Uterus (tissue), 2 donors: Measurements from ENCODE around the gene GPR31.

ENCODE experiments used
- CTCF ChIP-seq, 4 experiments: fragments of 200-600 bp in 2 of 4; fragments of 450-650 bp in 2 of 4; sonication (generic) in 2 of 4; IDR thresholded peaks; one replicate each; pipeline ENCODE4 v1.5.1; 2016 to 2019; ENCODE audit warnings: antibody characterized with exemption in 4 of 4, mild to moderate bottlenecking in 2 of 4, moderate library complexity in 1 of 4
- POLR2A ChIP-seq, 2 donors: fragments of 450-650 bp; IDR thresholded peaks; one replicate each; pipeline ENCODE4 v1.6.1; 2016; ENCODE audit warnings: antibody characterized with exemption in 2 of 2, mild to moderate bottlenecking in 1 of 2, moderate library complexity in 1 of 2

DNA sequence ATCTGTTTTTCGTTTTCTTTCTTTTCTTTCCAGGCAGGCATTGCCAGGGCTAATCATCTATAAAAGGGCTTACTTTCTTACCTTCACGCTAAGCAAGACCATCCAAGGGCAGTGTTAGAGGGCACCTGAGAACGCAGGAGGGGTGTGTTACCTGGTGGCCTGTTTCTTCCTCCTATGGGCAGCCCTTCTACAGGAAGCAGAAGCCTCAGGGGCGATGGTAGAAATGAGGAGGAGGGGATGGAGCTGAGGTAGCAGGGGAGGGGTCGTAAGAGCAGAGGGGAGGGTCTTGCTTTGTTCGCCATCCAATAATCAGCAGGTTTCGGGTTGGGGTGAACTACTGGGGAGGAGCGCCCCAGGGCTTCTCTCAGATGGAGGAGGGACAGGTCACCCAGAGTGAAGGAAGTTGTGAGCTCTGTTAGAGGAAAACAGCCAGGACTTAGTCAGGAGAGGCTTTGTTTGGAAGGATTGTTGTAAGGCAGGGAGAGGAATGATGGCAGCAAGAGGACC, 36.4 kb downstream of the GPR31 start:
- TF ChIP-seq CTCF (IDR thresholded peaks at IDR 0.05) (no peak), POLR2A (IDR thresholded peaks at IDR 0.05) (no peak)
